Ishikawa (cell line): Measurements from ENCODE around the gene CFAP97D1.
A peak's percentile ranks its signal among the peaks of the same experiment; 100 is the strongest.

Experiments
- CEBPB ChIP-seq: IDR thresholded peaks from 2 replicates; pipeline ENCODE4 v1.6.1; 2012
- CREB1 ChIP-seq: IDR thresholded peaks from 2 replicates; pipeline ENCODE4 v1.6.1; 2012; ENCODE audit warnings: low read depth
- EGR1 ChIP-seq: IDR thresholded peaks from 2 replicates; pipeline ENCODE4 v1.6.1; 2012
- EP300 ChIP-seq: IDR thresholded peaks from 2 replicates; pipeline ENCODE4 v1.6.1; 2012; ENCODE audit warnings: borderline replicate concordance
- FOXM1 ChIP-seq: IDR thresholded peaks from 2 replicates; pipeline ENCODE4 v1.6.1; 2012; ENCODE audit warnings: low read depth, borderline replicate concordance
- NFIC ChIP-seq: IDR thresholded peaks from 2 replicates; pipeline ENCODE4 v1.6.1; 2012
- RAD21 ChIP-seq: IDR thresholded peaks from 2 replicates; pipeline ENCODE4 v1.6.1; 2012; ENCODE audit warnings: low read depth
- TAF1 ChIP-seq: IDR thresholded peaks from 2 replicates; pipeline ENCODE4 v1.6.1; 2012; ENCODE audit warnings: low read depth, mild to moderate bottlenecking
- TEAD4 ChIP-seq: IDR thresholded peaks from 2 replicates; pipeline ENCODE4 v1.6.1; 2012
- YY1 ChIP-seq: IDR thresholded peaks from 2 replicates; pipeline ENCODE4 v1.6.1; 2012; ENCODE audit warnings: low read depth
- ZBTB7A ChIP-seq: IDR thresholded peaks from 2 replicates; pipeline ENCODE4 v1.6.1; 2012; ENCODE audit warnings: low read depth
- TF ChIP-seq, protein P1 (sequence below): IDR thresholded peaks from 2 replicates; pipeline ENCODE4 v1.6.1; 2012
- TF ChIP-seq, protein P2 (sequence below): IDR thresholded peaks from 2 replicates; pipeline ENCODE4 v1.6.1; 2012; ENCODE audit warnings: low read depth, mild to moderate bottlenecking
- TF ChIP-seq, protein P3 (sequence below): IDR thresholded peaks from 2 replicates; pipeline ENCODE4 v1.6.1; 2012

DNA sequence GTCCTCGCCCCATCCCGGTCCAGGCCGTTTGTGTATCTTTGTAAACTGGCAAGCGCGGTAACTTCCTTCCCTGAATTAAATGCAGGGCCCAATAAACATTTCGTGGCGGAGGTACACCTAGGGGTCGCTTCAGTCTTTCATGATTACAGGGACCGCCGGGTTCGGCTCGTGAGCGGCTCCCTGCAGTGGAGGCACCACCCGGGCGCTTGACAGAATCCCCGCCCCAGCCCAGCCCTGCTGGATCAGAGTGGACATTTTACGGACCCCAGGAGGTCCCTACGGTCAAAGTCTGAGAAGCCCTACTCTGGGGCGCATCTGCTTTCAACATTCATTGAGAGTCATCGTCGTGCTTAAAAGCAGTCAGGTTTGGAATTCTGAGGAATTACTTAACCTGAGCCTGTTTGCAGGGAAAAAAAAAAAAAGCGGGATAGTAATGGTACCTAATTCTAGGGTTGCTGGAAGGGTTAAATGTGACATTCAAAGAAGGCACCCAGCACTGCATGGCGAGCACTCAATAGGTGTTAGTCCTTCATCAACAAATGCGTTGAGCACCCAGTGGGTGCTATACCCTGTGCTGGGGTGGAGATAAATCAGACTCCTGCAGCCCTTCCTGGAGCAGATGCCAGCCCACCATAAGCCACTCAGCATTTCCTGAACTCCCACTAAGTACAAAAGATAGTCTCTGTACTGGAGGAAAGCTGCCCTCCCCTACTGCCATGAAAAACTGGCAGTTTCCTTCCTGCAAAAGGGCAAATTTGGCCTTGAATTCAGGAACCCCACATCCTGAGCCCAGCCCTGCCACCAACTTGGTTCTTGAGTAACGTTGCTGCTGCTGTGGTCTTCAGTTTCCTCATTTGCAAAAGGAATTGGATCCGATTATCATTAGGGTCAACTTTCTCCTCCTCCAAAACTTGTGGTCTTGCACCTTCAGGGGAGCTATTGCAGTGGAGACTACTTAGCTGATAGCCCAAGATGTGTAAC is 800 bp upstream of the CFAP97D1 start:
- TF ChIP-seq, protein P1, sequence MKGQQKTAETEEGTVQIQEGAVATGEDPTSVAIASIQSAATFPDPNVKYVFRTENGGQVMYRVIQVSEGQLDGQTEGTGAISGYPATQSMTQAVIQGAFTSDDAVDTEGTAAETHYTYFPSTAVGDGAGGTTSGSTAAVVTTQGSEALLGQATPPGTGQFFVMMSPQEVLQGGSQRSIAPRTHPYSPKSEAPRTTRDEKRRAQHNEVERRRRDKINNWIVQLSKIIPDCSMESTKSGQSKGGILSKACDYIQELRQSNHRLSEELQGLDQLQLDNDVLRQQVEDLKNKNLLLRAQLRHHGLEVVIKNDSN = no peak
- 0 out of 2 replicates have a peak, but pooled peaks have one; percentile 11 for TF ChIP-seq RAD21
- no peak for TF ChIP-seq EP300
- TF ChIP-seq TAF1 = no peak
- no peak for TF ChIP-seq TEAD4
- TF ChIP-seq ZBTB7A = no peak
- TF ChIP-seq CEBPB = no peak
- no peak for TF ChIP-seq EGR1
- TF ChIP-seq, protein P2, sequence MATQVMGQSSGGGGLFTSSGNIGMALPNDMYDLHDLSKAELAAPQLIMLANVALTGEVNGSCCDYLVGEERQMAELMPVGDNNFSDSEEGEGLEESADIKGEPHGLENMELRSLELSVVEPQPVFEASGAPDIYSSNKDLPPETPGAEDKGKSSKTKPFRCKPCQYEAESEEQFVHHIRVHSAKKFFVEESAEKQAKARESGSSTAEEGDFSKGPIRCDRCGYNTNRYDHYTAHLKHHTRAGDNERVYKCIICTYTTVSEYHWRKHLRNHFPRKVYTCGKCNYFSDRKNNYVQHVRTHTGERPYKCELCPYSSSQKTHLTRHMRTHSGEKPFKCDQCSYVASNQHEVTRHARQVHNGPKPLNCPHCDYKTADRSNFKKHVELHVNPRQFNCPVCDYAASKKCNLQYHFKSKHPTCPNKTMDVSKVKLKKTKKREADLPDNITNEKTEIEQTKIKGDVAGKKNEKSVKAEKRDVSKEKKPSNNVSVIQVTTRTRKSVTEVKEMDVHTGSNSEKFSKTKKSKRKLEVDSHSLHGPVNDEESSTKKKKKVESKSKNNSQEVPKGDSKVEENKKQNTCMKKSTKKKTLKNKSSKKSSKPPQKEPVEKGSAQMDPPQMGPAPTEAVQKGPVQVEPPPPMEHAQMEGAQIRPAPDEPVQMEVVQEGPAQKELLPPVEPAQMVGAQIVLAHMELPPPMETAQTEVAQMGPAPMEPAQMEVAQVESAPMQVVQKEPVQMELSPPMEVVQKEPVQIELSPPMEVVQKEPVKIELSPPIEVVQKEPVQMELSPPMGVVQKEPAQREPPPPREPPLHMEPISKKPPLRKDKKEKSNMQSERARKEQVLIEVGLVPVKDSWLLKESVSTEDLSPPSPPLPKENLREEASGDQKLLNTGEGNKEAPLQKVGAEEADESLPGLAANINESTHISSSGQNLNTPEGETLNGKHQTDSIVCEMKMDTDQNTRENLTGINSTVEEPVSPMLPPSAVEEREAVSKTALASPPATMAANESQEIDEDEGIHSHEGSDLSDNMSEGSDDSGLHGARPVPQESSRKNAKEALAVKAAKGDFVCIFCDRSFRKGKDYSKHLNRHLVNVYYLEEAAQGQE = no peak
- TF ChIP-seq, protein P3, sequence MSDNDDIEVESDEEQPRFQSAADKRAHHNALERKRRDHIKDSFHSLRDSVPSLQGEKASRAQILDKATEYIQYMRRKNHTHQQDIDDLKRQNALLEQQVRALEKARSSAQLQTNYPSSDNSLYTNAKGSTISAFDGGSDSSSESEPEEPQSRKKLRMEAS = no peak
- TF ChIP-seq FOXM1 = no peak
- no peak for TF ChIP-seq CREB1
- no peak for TF ChIP-seq YY1
- TF ChIP-seq NFIC = no peak
